K562 (cell line): Measurements from ENCODE around the gene SEC14L3. TPM values are rescaled to one million over a fixed set of nuclear protein-coding genes. Genes with fewer than 3 reads are reported as not detected.

Source experiments
- ARNT ChIP-seq, 2 experiments: fragments of 450-650 bp; IDR thresholded peaks; 2 replicates each; pipeline ENCODE4 v1.6.1; 2016; ENCODE audit warnings: mild to moderate bottlenecking in 1 of 2
- BRF1 ChIP-seq: IDR thresholded peaks from 3 replicates; pipeline ENCODE4 v1.6.1; 2011; ENCODE audit warnings: borderline replicate concordance, mild to moderate bottlenecking; ENCODE audit not compliant: insufficient read length; ENCODE audit errors: extremely low read depth
- CBFA2T3 ChIP-seq: fragments of 450-650 bp; IDR thresholded peaks from 2 replicates; pipeline ENCODE4 v1.6.1; 2017
- CREM ChIP-seq: IDR thresholded peaks from 2 replicates; pipeline ENCODE4 v1.6.1; 2014; ENCODE audit warnings: antibody characterized with exemption, low read depth
- ERF ChIP-seq: fragments of 450-650 bp; formaldehyde crosslinking; IDR thresholded peaks from 2 replicates; pipeline ENCODE4 v1.4.0; 2020; ENCODE audit warnings: mild to moderate bottlenecking, mixed read lengths
- FOSL1 ChIP-seq: fragments of 200-800 bp; sonication (Bioruptor generic); conservative IDR thresholded peaks from 2 replicates; pipeline ENCODE4 v1.6.1; 2016; ENCODE audit warnings: missing genetic modification characterization, missing compliant biosample characterization
- NFIX ChIP-seq: fragments of 250-450 bp; sonication (Bioruptor Pico); IDR thresholded peaks from 2 replicates; pipeline ENCODE4 v1.4.0; 2020; ENCODE audit warnings: low read depth, mild to moderate bottlenecking, moderate library complexity
- NR2C1 ChIP-seq, 2 experiments: fragments of 450-650 bp; IDR thresholded peaks; 2 replicates each; pipeline ENCODE4 v1.6.1; 2017; ENCODE audit warnings: mild to moderate bottlenecking in 2 of 2, antibody characterized with exemption in 1 of 2, inconsistent platforms in 1 of 2, missing compliant biosample characterization in 1 of 2, missing genetic modification characterization in 1 of 2
- NR2C2 ChIP-seq, 2 experiments: fragments of 200-800 bp in 1 of 2; sonication (Bioruptor generic) in 1 of 2; sonication (generic) in 1 of 2; formaldehyde crosslinking in 1 of 2; IDR thresholded peaks; 2 replicates each; pipeline versions ENCODE4 v1.6.1 to v1.8.0; 2016 to 2022; ENCODE audit warnings: mild to moderate bottlenecking in 1 of 2, missing compliant biosample characterization in 1 of 2, missing genetic modification characterization in 1 of 2, missing genetic modification reagents in 1 of 2
- OTX1 ChIP-seq: fragments of 450-650 bp; formaldehyde crosslinking; IDR thresholded peaks from 2 replicates; pipeline ENCODE4 v1.4.0; 2022; ENCODE audit warnings: mild to moderate bottlenecking
- RCOR1 ChIP-seq, 2 experiments: IDR thresholded peaks; 2 replicates each; pipeline ENCODE4 v1.6.1; 2012; ENCODE audit warnings: low read depth in 2 of 2, low read length in 2 of 2, borderline replicate concordance in 1 of 2, improper control_type of control experiment in 1 of 2
- SOX6 ChIP-seq: fragments of 450-650 bp; IDR thresholded peaks from 2 replicates; pipeline ENCODE4 v1.6.1; 2014; ENCODE audit warnings: mild to moderate bottlenecking
- STAT6 ChIP-seq: sonication (generic); formaldehyde crosslinking; IDR thresholded peaks from 2 replicates; pipeline ENCODE4 v1.8.1; 2023; ENCODE audit warnings: mild to moderate bottlenecking, missing genetic modification reagents
- TAF9B ChIP-seq: fragments of 450-650 bp; IDR thresholded peaks from 2 replicates; pipeline ENCODE4 v1.6.1; 2018; ENCODE audit warnings: mild to moderate bottlenecking; ENCODE audit not compliant: partially characterized antibody
- TBP ChIP-seq: optimal IDR thresholded peaks from 2 replicates; pipeline ENCODE3; 2011; ENCODE audit warnings: low read depth, low read length, improper control_type of control experiment
- polyA plus RNA-seq, 8 experiments: library from polyadenylated mRNA; depleted of rRNA in 4 of 8; stranded (reverse) in 5 of 8; unstranded in 3 of 8; fragments of >200 nt; fragmentation: Nextera tagmentation in 2 of 8; fragmentation: Illumina TruSeq in 1 of 8; extraction: Ambion mirVana in 2 of 8; extraction: Trizol in 1 of 8; gene quantifications; 2 replicates each; pipeline versions ENCODE4 v1.2.1 to v1.2.3, GENCODE V29; 2011 to 2014; ENCODE audit warnings: inconsistent platforms in 1 of 8, missing spikeins in 1 of 8
- total RNA-seq, 7 experiments: library from RNA; depleted of rRNA in 6 of 7; stranded (reverse); fragments of >200 nt in 6 of 7; fragmentation: Illumina TruSeq in 2 of 7; extraction: Trizol in 2 of 7; gene quantifications; 2 replicates each; pipeline versions ENCODE4 v1.2.1 to v1.2.3, GENCODE V29; 2011 to 2021; ENCODE audit warnings: low replicate concordance in 1 of 7
- TF ChIP-seq, protein P1 (sequence below), 3 experiments: IDR thresholded peaks in 2 of 3; conservative IDR thresholded peaks in 1 of 3; 2 replicates each; pipeline ENCODE4 v1.5.1; 2011 to 2012; ENCODE audit warnings: low read length in 3 of 3, mild to moderate bottlenecking in 3 of 3, control low read depth in 2 of 3, improper control_type of control experiment in 1 of 3, inconsistent platforms in 1 of 3, low read depth in 1 of 3, mixed read lengths in 1 of 3, moderate library complexity in 1 of 3; ENCODE audit not compliant: insufficient read depth in 2 of 3
- TF ChIP-seq, protein P2 (sequence below): IDR thresholded peaks from 2 replicates; pipeline ENCODE4 v1.6.1; 2014; ENCODE audit warnings: antibody characterized with exemption
- TF ChIP-seq, protein P3 (sequence below), 2 experiments: fragments of 450-650 bp; conservative IDR thresholded peaks; 2 replicates each; pipeline ENCODE4 v1.6.1; 2017; ENCODE audit warnings: mild to moderate bottlenecking in 2 of 2, moderate library complexity in 2 of 2
- TF ChIP-seq, protein P4 (sequence below): sonication (generic); formaldehyde crosslinking; IDR thresholded peaks from 2 replicates; pipeline ENCODE4 v1.8.0; 2022; ENCODE audit warnings: missing genetic modification reagents, mild to moderate bottlenecking, borderline replicate concordance

SEC14L3 gene
- total and polyA plus RNA-seq, 9 of the 15 experiments (the other 6 are each of a cell fraction or from before 2014, with no cell fraction given), result not detected

DNA sequence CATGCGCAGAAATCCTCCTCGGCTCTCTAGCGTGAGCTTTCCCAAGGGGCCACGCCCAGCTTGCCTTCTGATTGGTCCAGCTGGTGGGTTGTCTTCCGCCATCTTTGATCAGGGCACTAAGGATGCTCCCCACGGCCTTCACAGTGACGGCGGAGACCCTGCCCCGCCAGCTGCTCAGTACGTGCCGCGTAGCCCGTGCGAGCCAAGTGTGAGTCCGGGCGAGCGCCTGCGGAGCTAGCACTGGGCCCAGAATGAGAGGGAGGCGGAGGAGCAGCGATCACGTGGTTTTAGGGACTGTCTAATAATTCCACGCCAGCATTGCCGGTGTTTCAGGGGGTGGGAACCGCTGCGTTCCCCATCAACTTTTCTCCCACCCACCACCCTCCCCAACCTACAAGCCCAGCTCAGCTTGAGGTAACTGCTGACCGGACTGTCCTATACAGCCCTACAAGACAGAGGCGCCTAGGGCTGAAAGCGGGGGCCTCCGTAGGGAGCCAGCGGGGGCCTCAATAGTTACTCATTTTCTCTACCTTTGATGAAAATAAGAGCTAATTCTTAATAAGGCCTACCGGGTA, 47.8 kb downstream of the SEC14L3 start (continued):
- TF ChIP-seq STAT6 (CRISPR knock-in tag) (no peak), ARNT (IDR thresholded peaks at IDR 0.05) (peak in 1 of 2 experiments; percentile 78; a peak in 1 of 4 replicates), FOSL1 (tag) (no peak), SOX6 (0 out of 2 replicates have a peak, but pooled peaks have one; percentile 33), RCOR1 (IDR thresholded peaks at IDR 0.05; ENCODE audit: borderline replicate concordance in 1 of 2, low read depth in 2 of 2, low read length in 2 of 2) (peak in 1 of 2 experiments; percentile 78; a peak in 2 of 4 replicates), CREM (peak; percentile 91), TAF9B (peak; percentile 82), CBFA2T3 (0 out of 2 replicates have a peak, but pooled peaks have one; percentile 8), TBP (peak; percentile 69), BRF1 (no peak), NFIX (no peak), NR2C2 (CRISPR knock-in tag; IDR thresholded peaks at IDR 0.05) (no peak; the same call in 1 of the 2 replicates), NR2C2 (tag; IDR thresholded peaks at IDR 0.05) (peak; percentile 82), OTX1 (CRISPR knock-in tag) (no peak), ERF (CRISPR knock-in tag) (no peak), NR2C1 (IDR thresholded peaks at IDR 0.05) (peak; percentile 74; the same call in 1 of the 2 replicates), NR2C1 (tag; IDR thresholded peaks at IDR 0.05) (peak; percentile 68)
- TF ChIP-seq, protein P1, sequence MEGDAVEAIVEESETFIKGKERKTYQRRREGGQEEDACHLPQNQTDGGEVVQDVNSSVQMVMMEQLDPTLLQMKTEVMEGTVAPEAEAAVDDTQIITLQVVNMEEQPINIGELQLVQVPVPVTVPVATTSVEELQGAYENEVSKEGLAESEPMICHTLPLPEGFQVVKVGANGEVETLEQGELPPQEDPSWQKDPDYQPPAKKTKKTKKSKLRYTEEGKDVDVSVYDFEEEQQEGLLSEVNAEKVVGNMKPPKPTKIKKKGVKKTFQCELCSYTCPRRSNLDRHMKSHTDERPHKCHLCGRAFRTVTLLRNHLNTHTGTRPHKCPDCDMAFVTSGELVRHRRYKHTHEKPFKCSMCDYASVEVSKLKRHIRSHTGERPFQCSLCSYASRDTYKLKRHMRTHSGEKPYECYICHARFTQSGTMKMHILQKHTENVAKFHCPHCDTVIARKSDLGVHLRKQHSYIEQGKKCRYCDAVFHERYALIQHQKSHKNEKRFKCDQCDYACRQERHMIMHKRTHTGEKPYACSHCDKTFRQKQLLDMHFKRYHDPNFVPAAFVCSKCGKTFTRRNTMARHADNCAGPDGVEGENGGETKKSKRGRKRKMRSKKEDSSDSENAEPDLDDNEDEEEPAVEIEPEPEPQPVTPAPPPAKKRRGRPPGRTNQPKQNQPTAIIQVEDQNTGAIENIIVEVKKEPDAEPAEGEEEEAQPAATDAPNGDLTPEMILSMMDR (IDR thresholded peaks at IDR 0.05 in 2 of 3, conservative IDR thresholded peaks at IDR 0.05 in 1 of 3; ENCODE audit: insufficient read depth in 2 of 3, low read depth in 1 of 3, low read length in 3 of 3), result 0 out of 6 replicates have a peak, but pooled peaks of 1 of the 3 experiments have one; percentile 6
- TF ChIP-seq, protein P2, sequence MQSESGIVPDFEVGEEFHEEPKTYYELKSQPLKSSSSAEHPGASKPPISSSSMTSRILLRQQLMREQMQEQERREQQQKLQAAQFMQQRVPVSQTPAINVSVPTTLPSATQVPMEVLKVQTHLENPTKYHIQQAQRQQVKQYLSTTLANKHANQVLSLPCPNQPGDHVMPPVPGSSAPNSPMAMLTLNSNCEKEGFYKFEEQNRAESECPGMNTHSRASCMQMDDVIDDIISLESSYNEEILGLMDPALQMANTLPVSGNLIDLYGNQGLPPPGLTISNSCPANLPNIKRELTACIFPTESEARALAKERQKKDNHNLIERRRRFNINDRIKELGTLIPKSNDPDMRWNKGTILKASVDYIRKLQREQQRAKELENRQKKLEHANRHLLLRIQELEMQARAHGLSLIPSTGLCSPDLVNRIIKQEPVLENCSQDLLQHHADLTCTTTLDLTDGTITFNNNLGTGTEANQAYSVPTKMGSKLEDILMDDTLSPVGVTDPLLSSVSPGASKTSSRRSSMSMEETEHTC, result 0 out of 2 replicates have a peak, but pooled peaks have one; percentile 42
- TF ChIP-seq, protein P3, sequence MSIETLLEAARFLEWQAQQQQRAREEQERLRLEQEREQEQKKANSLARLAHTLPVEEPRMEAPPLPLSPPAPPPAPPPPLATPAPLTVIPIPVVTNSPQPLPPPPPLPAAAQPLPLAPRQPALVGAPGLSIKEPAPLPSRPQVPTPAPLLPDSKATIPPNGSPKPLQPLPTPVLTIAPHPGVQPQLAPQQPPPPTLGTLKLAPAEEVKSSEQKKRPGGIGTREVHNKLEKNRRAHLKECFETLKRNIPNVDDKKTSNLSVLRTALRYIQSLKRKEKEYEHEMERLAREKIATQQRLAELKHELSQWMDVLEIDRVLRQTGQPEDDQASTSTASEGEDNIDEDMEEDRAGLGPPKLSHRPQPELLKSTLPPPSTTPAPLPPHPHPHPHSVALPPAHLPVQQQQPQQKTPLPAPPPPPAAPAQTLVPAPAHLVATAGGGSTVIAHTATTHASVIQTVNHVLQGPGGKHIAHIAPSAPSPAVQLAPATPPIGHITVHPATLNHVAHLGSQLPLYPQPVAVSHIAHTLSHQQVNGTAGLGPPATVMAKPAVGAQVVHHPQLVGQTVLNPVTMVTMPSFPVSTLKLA (conservative IDR thresholded peaks at IDR 0.05), result peak; percentile 83 to 88
- TF ChIP-seq, protein P4, sequence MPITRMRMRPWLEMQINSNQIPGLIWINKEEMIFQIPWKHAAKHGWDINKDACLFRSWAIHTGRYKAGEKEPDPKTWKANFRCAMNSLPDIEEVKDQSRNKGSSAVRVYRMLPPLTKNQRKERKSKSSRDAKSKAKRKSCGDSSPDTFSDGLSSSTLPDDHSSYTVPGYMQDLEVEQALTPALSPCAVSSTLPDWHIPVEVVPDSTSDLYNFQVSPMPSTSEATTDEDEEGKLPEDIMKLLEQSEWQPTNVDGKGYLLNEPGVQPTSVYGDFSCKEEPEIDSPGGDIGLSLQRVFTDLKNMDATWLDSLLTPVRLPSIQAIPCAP (CRISPR knock-in tag), result no peak
